ENCODE measurements around the gene HEATR9. TPM values are rescaled to one million over a fixed set of nuclear protein-coding genes. Genes with fewer than 3 reads are reported as not detected.

HEATR9 gene
- total RNA-seq, 1 donor = not detected

GRCh38 chr17:35889241-35889640 is 20.6 kb upstream of the HEATR9 start:
- H3K4me3 ChIP-seq (ENCODE audit: low read depth, low read length) = no peak overlapping the region
- TF ChIP-seq CTCF (IDR thresholded peaks at IDR 0.05; ENCODE audit: insufficient read depth, low read depth, low read length) = no peak
- no peak for DNase-seq (ENCODE audit: low read depth)

GRCh38 chr17:35879773-35880654 is 11.3 kb upstream of the HEATR9 start, which contains the start of gene CCL5:
Gene CCL5 (minus strand): TSS chr17:35880360.
- DNase-seq (ENCODE audit: low read depth) = no peak
- no peak within 1 kb of the TSS for H3K4me3 ChIP-seq (ENCODE audit: low read depth, low read length)
- no peak for TF ChIP-seq CTCF (IDR thresholded peaks at IDR 0.05; ENCODE audit: insufficient read depth, low read depth, low read length)

- no peak for TF ChIP-seq CTCF (IDR thresholded peaks at IDR 0.05; ENCODE audit: insufficient read depth, low read depth, low read length)
- DNase-seq (ENCODE audit: low read depth) = no peak
- no peak overlapping the region for H3K4me3 ChIP-seq (ENCODE audit: low read depth, low read length)
Measured at GRCh38 chr17:35878361-35878760, 9.7 kb upstream of the HEATR9 start.

- no peak for DNase-seq (ENCODE audit: low read depth)
- no peak overlapping the region for H3K4me3 ChIP-seq (ENCODE audit: low read depth, low read length)
Measured at GRCh38 chr17:35877345-35878029, 8.8 kb upstream of the HEATR9 start.

GRCh38 chr17:35876534-35876933 is 7.8 kb upstream of the HEATR9 start:
- no peak for DNase-seq (ENCODE audit: low read depth)
- H3K4me3 ChIP-seq (ENCODE audit: low read depth, low read length) = no peak overlapping the region
- TF ChIP-seq CTCF (IDR thresholded peaks at IDR 0.05; ENCODE audit: insufficient read depth, low read depth, low read length) = no peak

More at GRCh38 chr17:35877345-35878029, 8.8 kb upstream of the HEATR9 start:
- TF ChIP-seq CTCF (IDR thresholded peaks at IDR 0.05; ENCODE audit: insufficient read depth, low read depth, low read length) = no peak

- DNase-seq (ENCODE audit: low read depth) = no peak
- TF ChIP-seq CTCF (IDR thresholded peaks at IDR 0.05; ENCODE audit: insufficient read depth, low read depth, low read length) = no peak
- H3K4me3 ChIP-seq (ENCODE audit: low read depth, low read length) = no peak overlapping the region
Measured at GRCh38 chr17:35875800-35876139, 7.1 kb upstream of the HEATR9 start.
